UCSD-AML1 (cell line): ENCODE data around the gene PSENEN.
"Not testable (repeated sequence)": the region's sequence is repeated elsewhere in the genome, so short reads cannot be mapped to it uniquely, and the experiment has no call there.

Source experiments
- DNase-seq: peaks from one replicate; lab custom pipeline; 2025; ENCODE audit not compliant: unreplicated experiment; lab: John Stamatoyannopoulos, UW

The PSENEN gene

GRCh38 chr19:35768082-35768421, 22.6 kb downstream of the PSENEN start:
- DNase-seq, result no peak

GRCh38 chr19:35772362-35772761, 26.9 kb downstream of the PSENEN start:
- DNase-seq, result not testable (repeated sequence)

GRCh38 chr19:35773020-35773806, 27.8 kb downstream of the PSENEN start:
- DNase-seq, result no peak

DNA sequence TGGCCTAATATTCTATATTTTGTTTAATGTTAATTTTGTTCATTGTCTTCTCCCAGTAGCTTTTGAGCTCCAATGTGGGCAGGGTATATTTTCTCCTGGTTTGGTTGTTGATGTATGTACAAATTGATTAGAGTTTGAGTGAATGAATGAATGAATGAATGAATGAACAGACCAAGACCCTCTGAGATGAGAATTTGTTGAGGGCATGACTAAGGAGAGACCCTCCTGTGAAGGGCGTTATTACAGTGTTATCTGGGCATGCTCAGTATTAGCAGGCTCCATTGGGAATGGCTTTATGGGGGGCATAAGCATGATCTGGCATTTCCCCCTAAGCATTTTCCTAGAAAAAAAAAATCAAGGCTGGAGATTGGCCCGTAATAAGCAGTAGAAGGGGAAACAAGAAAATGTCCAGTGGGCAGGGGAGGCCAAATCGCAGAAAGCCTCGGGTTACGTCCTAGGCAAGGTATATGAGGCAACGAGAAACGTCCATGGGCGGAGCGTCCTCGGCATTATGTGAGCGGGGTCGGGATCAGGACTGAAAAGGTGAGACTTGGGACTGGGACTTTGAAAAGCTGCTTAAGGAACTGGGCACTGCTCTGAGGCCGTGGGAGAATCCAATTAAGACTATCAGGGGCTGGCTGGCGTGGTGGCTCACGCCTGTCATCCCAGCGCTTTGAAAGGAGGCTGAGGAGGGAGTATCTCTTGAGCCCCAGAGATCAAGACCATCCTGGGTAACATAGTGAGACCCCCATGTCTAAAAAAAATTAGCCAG, 29.0 kb downstream of the PSENEN start:
- DNase-seq, result no peak

GRCh38 chr19:35775046-35775297, 29.5 kb downstream of the PSENEN start:
- no peak for DNase-seq

GRCh38 chr19:35775298-35776101, 30.0 kb downstream of the PSENEN start, which contains the start of gene ARHGAP33:
ARHGAP33 (plus strand) TSS chr19:35775564; CDS start chr19:35775659, 95 bp downstream.
- peak; percentile 98 for DNase-seq

GRCh38 chr19:35776102-35776788, 30.8 kb downstream of the PSENEN start:
- DNase-seq, result no peak

DNA sequence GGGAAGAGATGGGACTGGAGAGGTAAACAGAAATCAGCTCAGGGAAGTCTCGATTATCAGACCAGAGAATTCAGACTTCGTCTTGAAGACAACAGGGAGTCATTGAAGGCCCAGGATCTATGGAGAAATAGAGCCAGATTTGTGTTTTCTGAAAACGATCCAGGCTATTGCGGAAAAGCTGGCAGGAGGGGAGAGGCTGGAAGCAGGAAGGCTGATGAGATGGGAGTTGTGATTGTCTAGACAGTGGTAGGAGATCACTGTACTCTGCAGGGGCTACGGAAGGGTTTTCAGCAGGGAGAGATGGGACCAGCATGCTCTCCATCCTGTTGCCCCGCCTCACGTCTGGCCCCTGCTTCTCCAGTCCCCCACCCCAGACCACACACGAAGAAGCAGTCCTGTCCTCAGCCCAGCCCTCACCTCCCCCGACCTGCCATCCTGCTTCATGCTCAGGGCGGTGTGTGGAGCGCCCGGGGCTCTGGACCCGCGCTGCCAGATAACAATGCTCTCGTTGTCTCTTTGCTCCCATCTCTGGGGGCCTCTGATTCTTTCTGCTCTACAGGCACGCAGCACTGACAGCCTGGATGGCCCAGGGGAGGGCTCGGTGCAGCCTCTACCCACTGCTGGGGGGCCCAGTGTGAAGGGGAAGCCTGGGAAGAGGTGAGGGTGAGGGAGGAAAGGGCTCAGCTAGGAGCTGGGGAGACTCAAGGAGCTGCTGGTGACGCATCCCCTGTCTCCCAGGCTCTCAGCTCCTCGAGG, 31.8 kb downstream of the PSENEN start:
- no peak for DNase-seq

- no peak for DNase-seq
These were observed 32.5 kb downstream of the PSENEN start for GRCh38 chr19:35777961-35778360.

DNA sequence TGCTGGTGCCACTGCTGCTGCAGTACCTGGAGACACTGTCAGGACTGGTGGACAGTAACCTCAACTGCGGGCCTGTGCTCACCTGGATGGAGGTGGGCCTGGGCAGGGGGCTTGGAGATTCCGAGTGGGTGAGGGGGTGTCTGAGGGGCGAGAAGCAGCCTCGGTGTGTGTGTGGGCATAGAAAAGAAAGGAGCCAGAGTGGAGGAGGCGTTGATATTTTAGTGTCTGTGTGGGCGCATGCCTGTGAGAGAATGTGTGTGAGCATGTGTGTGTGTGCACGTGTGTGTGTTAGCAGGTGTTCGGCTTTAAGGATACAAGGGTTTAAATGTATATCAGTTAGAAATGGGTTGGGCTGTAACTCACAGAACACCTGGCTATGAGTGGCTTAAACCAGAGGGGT, 33.6 kb downstream of the PSENEN start:
- DNase-seq, result no peak

DNA sequence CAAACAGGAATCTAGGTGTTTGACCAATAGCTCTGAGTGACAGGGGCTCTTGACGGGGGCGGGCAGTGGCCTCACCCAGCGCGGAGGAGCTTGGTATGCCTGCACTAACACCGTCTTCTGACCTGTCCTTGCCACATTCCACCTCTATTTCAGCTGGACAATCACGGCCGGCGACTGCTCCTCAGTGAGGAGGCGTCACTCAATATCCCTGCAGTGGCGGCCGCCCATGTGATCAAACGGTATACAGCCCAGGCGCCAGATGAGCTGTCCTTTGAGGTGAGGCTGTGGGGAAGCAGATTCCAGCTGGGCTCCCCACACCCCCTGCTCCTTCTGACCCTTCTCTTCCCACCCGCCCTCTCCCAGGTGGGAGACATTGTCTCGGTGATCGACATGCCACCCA, 34.6 kb downstream of the PSENEN start:
- no peak for DNase-seq

DNA sequence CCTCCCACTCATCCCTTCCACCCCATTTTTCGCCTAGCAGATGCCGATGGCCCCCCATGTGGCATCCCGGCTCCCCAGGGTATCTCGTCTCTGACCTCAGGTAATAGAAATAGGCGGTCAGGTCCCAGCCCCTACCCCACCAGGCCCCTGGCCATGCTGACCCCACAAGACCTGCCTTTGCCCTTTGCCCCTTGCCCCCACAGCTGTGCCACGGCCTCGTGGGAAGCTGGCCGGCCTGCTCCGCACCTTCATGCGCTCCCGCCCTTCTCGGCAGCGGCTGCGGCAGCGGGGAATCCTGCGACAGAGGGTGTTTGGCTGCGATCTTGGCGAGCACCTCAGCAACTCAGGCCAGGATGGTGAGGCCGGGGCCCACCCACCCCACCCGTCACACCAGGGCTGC, 35.3 kb downstream of the PSENEN start:
- DNase-seq, result no peak

DNA sequence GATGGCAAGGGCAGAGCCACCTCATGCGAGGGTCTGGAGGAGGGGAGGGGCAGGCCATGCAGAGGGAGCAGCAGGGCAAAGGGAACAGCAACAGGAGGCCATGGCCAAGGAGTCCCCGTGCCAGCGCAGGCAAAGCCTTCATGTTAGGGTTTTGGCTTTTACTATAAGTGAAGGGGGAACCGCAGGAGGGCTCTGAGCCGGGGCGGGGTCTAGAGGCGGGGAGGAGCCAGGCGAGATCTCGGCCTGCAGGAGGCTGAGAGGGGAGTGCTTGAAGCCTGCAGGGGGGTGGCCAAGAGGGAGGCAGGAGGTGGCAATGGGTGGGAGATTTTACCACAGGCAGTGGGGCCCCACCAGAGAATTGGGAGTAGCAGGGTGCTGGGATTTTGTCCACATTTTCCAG, 36.2 kb downstream of the PSENEN start:
- DNase-seq, result no peak

GRCh38 chr19:35782589-35782988, 37.1 kb downstream of the PSENEN start:
- no peak for DNase-seq

- DNase-seq, result no peak
These were observed 38.3 kb downstream of the PSENEN start for GRCh38 chr19:35783469-35784434.

- DNase-seq, result no peak
These were observed 39.3 kb downstream of the PSENEN start for GRCh38 chr19:35784503-35785338.

GRCh38 chr19:35785339-35785627, 39.8 kb downstream of the PSENEN start:
- DNase-seq, result no peak

DNA sequence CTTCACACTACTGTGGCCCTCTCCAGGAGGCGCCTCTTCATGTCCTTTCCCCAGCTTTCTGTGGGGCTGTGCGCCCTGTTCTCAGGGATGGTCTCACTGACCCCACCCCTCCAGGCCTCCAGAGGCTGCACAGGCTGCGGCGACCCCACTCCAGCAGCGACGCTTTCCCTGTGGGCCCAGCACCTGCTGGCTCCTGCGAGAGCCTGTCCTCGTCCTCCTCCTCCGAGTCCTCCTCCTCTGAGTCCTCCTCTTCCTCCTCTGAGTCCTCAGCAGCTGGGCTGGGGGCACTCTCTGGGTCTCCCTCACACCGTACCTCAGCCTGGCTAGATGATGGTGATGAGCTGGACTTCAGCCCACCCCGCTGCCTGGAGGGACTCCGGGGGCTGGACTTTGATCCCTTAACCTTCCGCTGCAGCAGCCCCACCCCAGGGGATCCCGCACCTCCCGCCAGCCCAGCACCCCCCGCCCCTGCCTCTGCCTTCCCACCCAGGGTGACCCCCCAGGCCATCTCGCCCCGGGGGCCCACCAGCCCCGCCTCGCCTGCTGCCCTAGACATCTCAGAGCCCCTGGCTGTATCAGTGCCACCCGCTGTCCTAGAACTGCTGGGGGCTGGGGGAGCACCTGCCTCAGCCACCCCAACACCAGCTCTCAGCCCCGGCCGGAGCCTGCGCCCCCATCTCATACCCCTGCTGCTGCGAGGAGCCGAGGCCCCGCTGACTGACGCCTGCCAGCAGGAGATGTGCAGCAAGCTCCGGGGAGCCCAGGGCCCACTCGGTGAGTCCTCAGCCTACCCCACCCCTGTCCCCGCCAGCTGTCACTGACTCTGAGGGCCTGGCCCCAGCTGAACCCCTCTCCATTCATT, 41.1 kb downstream of the PSENEN start:
- DNase-seq, result no peak
